HepG2 (cell line): ENCODE data around the gene XRCC5. TPM values are rescaled to one million over a fixed set of nuclear protein-coding genes. Genes with fewer than 3 reads are reported as not detected.

Source experiments
- ATF6 ChIP-seq: sonication (generic); formaldehyde crosslinking; conservative IDR thresholded peaks from 2 replicates; pipeline ENCODE4 v1.4.0; 2020; ENCODE audit warnings: missing genetic modification reagents
- EED ChIP-seq: sonication (generic); formaldehyde crosslinking; IDR thresholded peaks from 2 replicates; pipeline ENCODE4 v1.5.0; 2020; ENCODE audit warnings: mild to moderate bottlenecking, missing genetic modification reagents
- GATAD2A ChIP-seq: IDR thresholded peaks from 2 replicates; pipeline ENCODE4 v1.6.1; 2016
- ISL2 ChIP-seq: sonication (generic); formaldehyde crosslinking; IDR thresholded peaks from 2 replicates; pipeline ENCODE4 v1.5.0; 2020; ENCODE audit warnings: missing genetic modification reagents
- JDP2 ChIP-seq: sonication (generic); formaldehyde crosslinking; IDR thresholded peaks from 2 replicates; pipeline ENCODE4 v1.8.1; 2022; ENCODE audit warnings: missing genetic modification reagents, borderline replicate concordance
- MBNL3 ChIP-seq: fragments of 250-450 bp; sonication (Bioruptor Pico); conservative IDR thresholded peaks from 2 replicates; pipeline ENCODE4 v1.8.0; 2022; ENCODE audit warnings: mild to moderate bottlenecking, inconsistent platforms
- MED13 ChIP-seq: sonication (generic); formaldehyde crosslinking; IDR thresholded peaks from 2 replicates; pipeline ENCODE4 v1.5.0; 2020; ENCODE audit warnings: missing genetic modification reagents
- MXI1 ChIP-seq: IDR thresholded peaks from 3 replicates; pipeline ENCODE4 v1.6.1; 2012; ENCODE audit warnings: low read depth, low read length, inconsistent platforms, borderline replicate concordance
- NR2C2 ChIP-seq: sonication (generic); formaldehyde crosslinking; IDR thresholded peaks from 2 replicates; pipeline ENCODE4 v1.4.0; 2020; ENCODE audit warnings: missing genetic modification reagents, mild to moderate bottlenecking, moderate library complexity, borderline replicate concordance
- PAX8 ChIP-seq: sonication (generic); formaldehyde crosslinking; IDR thresholded peaks from 2 replicates; pipeline ENCODE4 v1.8.0; 2022; ENCODE audit warnings: mild to moderate bottlenecking, missing genetic modification reagents, borderline replicate concordance
- PCBP1 ChIP-seq: fragments of 200-400 bp; formaldehyde crosslinking; IDR thresholded peaks from 2 replicates; pipeline ENCODE4 v1.6.1; 2017; ENCODE audit warnings: mild to moderate bottlenecking, low read depth, low read length, borderline replicate concordance
- POLR2AphosphoS5 ChIP-seq: IDR thresholded peaks from 2 replicates; pipeline ENCODE4 v1.6.1; 2012; ENCODE audit warnings: low read depth, low read length
- POLR2G ChIP-seq: fragments of 200-400 bp; formaldehyde crosslinking; IDR thresholded peaks from 2 replicates; pipeline ENCODE4 v1.6.1; 2018; ENCODE audit warnings: mild to moderate bottlenecking, low read depth, low read length, moderate library complexity
- RARA ChIP-seq: IDR thresholded peaks from 2 replicates; pipeline ENCODE4 v1.6.1; 2016; ENCODE audit warnings: missing genetic modification reagents, missing compliant biosample characterization
- RFX3 ChIP-seq: IDR thresholded peaks from 2 replicates; pipeline ENCODE4 v1.6.1; 2016; ENCODE audit warnings: missing biosample characterization, missing genetic modification reagents
- RNF219 ChIP-seq: sonication (generic); formaldehyde crosslinking; IDR thresholded peaks from 2 replicates; pipeline ENCODE4 v1.5.0; 2020; ENCODE audit warnings: mild to moderate bottlenecking, missing genetic modification reagents
- SAP130 ChIP-seq: IDR thresholded peaks from 2 replicates; pipeline ENCODE4 v1.6.1; 2016; ENCODE audit warnings: low read depth
- SIX1 ChIP-seq: sonication (generic); formaldehyde crosslinking; IDR thresholded peaks from 2 replicates; pipeline ENCODE4 v1.4.0; 2020; ENCODE audit warnings: missing genetic modification reagents, borderline replicate concordance
- SIX4 ChIP-seq: sonication (generic); formaldehyde crosslinking; IDR thresholded peaks from 2 replicates; pipeline ENCODE4 v1.4.0; 2020; ENCODE audit warnings: missing genetic modification reagents
- TBL1XR1 ChIP-seq: fragments of 150-350 bp; IDR thresholded peaks from 2 replicates; pipeline ENCODE4 v1.6.1; 2014; ENCODE audit warnings: borderline replicate concordance, low read length; ENCODE audit not compliant: partially characterized antibody
- ZNF12 ChIP-seq: sonication (generic); formaldehyde crosslinking; IDR thresholded peaks from 2 replicates; pipeline ENCODE4 v1.5.0; 2020; ENCODE audit warnings: missing genetic modification reagents
- ZNF362 ChIP-seq: sonication (generic); formaldehyde crosslinking; IDR thresholded peaks from 2 replicates; pipeline ENCODE4 v1.4.0; 2020; ENCODE audit warnings: missing genetic modification reagents, mild to moderate bottlenecking, borderline replicate concordance
- ZNF441 ChIP-seq: sonication (generic); formaldehyde crosslinking; IDR thresholded peaks from 2 replicates; pipeline ENCODE4 v1.7.0; 2021; ENCODE audit warnings: missing genetic modification reagents, borderline replicate concordance
- ZNF549 ChIP-seq: sonication (generic); formaldehyde crosslinking; IDR thresholded peaks from 2 replicates; pipeline ENCODE4 v1.5.0; 2020; ENCODE audit warnings: missing genetic modification reagents
- ZNF670 ChIP-seq: sonication (generic); formaldehyde crosslinking; IDR thresholded peaks from 2 replicates; pipeline ENCODE4 v1.8.0; 2022; ENCODE audit warnings: mild to moderate bottlenecking, missing genetic modification reagents, borderline replicate concordance
- ZNF747 ChIP-seq: sonication (generic); formaldehyde crosslinking; IDR thresholded peaks from 2 replicates; pipeline ENCODE4 v1.8.1; 2023; ENCODE audit warnings: missing genetic modification reagents, mild to moderate bottlenecking, borderline replicate concordance
- polyA plus RNA-seq, 8 experiments: library from polyadenylated mRNA; depleted of rRNA in 3 of 8; stranded (reverse) in 7 of 8; unstranded in 1 of 8; fragments of >200 nt; fragmentation: Illumina TruSeq in 4 of 8; extraction: Trizol in 4 of 8; gene quantifications; 2 replicates each; pipeline versions ENCODE4 v1.2.1 to v1.2.3, GENCODE V29; 2011 to 2016; ENCODE audit warnings: low read depth in 4 of 8, missing spikeins in 1 of 8, mixed read lengths in 1 of 8; ENCODE audit not compliant: insufficient read depth in 1 of 8
- total RNA-seq, 5 experiments: library from RNA; depleted of rRNA; stranded (reverse); fragments of >200 nt; fragmentation: Illumina TruSeq; extraction: Trizol; gene quantifications; 2 replicates each; pipeline ENCODE4 v1.2.3, GENCODE V29; 2016; ENCODE audit warnings: low read depth in 1 of 5

The XRCC5 gene
- total and polyA plus RNA-seq, 2 of the 13 experiments (the other 11 are each of a cell fraction or from before 2014, with no cell fraction given) = 264 to 454 TPM

GRCh38 chr2:216078776-216079175, 30.4 kb upstream of the XRCC5 start (continued):
- TF ChIP-seq TBL1XR1 (peak; percentile 97), GATAD2A (CRISPR knock-in tag) (peak; percentile 100), MBNL3 (CRISPR knock-in tag) (no peak), ATF6 (CRISPR knock-in tag) (peak; percentile 96; the same call in 1 of the 2 replicates), RNF219 (CRISPR knock-in tag) (no peak), ZNF362 (CRISPR knock-in tag) (peak; percentile 86), MED13 (peak; percentile 97), ZNF12 (peak; percentile 86), RFX3 (0 out of 2 replicates have a peak, but pooled peaks have one; percentile 44), MXI1 (no peak), ZNF747 (CRISPR knock-in tag) (peak; percentile 66; the same call in 1 of the 2 replicates), EED (CRISPR knock-in tag) (no peak), PCBP1 (no peak), NR2C2 (CRISPR knock-in tag) (peak; percentile 90), ZNF549 (CRISPR knock-in tag) (0 out of 2 replicates have a peak, but pooled peaks have one; percentile 31), ZNF441 (CRISPR knock-in tag) (no peak; the same call in 1 of the 2 replicates), JDP2 (CRISPR knock-in tag) (no peak), SIX4 (CRISPR knock-in tag) (peak; percentile 90), POLR2AphosphoS5 (no peak; the same call in none of the 2 replicates), ZNF670 (CRISPR knock-in tag) (peak; percentile 98), RARA (CRISPR knock-in tag) (peak; percentile 97), SIX1 (CRISPR knock-in tag) (peak; percentile 93), SAP130 (CRISPR knock-in tag) (peak; percentile 88), POLR2G (no peak), PAX8 (no peak), ISL2 (CRISPR knock-in tag) (peak; percentile 89)
